H1 (cell line): ENCODE results near the gene FBXO11.

Experiments
- BRCA1 ChIP-seq: IDR thresholded peaks from 2 replicates; pipeline ENCODE4 v1.6.1; 2012; ENCODE audit warnings: low read depth, low read length, improper control_type of control experiment
- EP300 ChIP-seq, 2 experiments: IDR thresholded peaks; 1 replicate in 1 of 2; 2 replicates in 1 of 2; pipeline ENCODE4 v1.6.1; 2011 to 2012; ENCODE audit warnings: low read depth in 2 of 2, low read length in 2 of 2, mild to moderate bottlenecking in 2 of 2, borderline replicate concordance in 1 of 2, inconsistent platforms in 1 of 2, moderate library complexity in 1 of 2
- JUND ChIP-seq: IDR thresholded peaks from 2 replicates; pipeline ENCODE4 v1.6.1; 2011; ENCODE audit warnings: mild to moderate bottlenecking, improper control_type of control experiment, low read length
- SIN3A ChIP-seq, 2 experiments: IDR thresholded peaks in 1 of 2; conservative IDR thresholded peaks in 1 of 2; 2 replicates each; pipeline ENCODE4 v1.6.1; 2011 to 2012; ENCODE audit warnings: low read length in 2 of 2, improper control_type of control experiment in 1 of 2, low read depth in 1 of 2, mild to moderate bottlenecking in 1 of 2
- SUZ12 ChIP-seq: fragments of 200-600 bp; sonication (generic); IDR thresholded peaks from 2 replicates; pipeline ENCODE4 v1.6.1; 2012; ENCODE audit warnings: mild to moderate bottlenecking, inconsistent platforms, low read length, moderate library complexity, mixed read lengths
- TF ChIP-seq, protein P1 (sequence below), 3 experiments: IDR thresholded peaks; 1 replicate in 2 of 3; 2 replicates in 1 of 3; pipeline versions ENCODE4 v1.5.1 to v1.6.1; 2011; ENCODE audit warnings: low read length in 3 of 3, mild to moderate bottlenecking in 3 of 3, inconsistent platforms in 2 of 3, low read depth in 1 of 3, moderate library complexity in 1 of 3; ENCODE audit not compliant: insufficient read depth in 1 of 3; ENCODE audit errors: control extremely low read depth in 1 of 3
- TF ChIP-seq, protein P2 (sequence below): IDR thresholded peaks from 2 replicates; pipeline ENCODE4 v1.6.1; 2012; ENCODE audit warnings: inconsistent platforms

DNA sequence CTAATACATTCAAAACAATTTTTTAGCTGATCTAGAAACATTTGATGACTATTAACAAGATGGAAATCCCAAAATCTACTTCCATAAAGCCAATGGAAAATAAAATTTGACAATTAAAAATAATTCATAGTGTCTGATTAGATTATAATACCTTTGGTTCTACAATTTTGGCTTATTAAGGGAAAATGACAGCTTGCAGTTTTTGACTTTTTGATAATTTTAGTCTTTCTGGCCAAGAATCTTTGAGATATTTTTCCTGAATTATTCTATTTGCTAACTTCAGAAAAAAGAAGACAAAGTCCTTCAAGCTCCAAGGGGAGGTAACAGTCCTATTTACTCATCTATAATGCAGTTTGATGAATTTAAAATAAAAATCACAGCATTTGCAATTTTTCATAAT, 83.8 kb downstream of the FBXO11 start:
- TF ChIP-seq, protein P1, sequence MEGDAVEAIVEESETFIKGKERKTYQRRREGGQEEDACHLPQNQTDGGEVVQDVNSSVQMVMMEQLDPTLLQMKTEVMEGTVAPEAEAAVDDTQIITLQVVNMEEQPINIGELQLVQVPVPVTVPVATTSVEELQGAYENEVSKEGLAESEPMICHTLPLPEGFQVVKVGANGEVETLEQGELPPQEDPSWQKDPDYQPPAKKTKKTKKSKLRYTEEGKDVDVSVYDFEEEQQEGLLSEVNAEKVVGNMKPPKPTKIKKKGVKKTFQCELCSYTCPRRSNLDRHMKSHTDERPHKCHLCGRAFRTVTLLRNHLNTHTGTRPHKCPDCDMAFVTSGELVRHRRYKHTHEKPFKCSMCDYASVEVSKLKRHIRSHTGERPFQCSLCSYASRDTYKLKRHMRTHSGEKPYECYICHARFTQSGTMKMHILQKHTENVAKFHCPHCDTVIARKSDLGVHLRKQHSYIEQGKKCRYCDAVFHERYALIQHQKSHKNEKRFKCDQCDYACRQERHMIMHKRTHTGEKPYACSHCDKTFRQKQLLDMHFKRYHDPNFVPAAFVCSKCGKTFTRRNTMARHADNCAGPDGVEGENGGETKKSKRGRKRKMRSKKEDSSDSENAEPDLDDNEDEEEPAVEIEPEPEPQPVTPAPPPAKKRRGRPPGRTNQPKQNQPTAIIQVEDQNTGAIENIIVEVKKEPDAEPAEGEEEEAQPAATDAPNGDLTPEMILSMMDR (IDR thresholded peaks at IDR 0.05; ENCODE audit: control extremely low read depth in 1 of 3, insufficient read depth in 1 of 3, low read depth in 1 of 3, low read length in 3 of 3): no peak
- TF ChIP-seq, protein P2, sequence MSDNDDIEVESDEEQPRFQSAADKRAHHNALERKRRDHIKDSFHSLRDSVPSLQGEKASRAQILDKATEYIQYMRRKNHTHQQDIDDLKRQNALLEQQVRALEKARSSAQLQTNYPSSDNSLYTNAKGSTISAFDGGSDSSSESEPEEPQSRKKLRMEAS: no peak
- no peak for TF ChIP-seq SUZ12
- no peak for TF ChIP-seq JUND
- no peak for TF ChIP-seq SIN3A (conservative IDR thresholded peaks at IDR 0.05 in 1 of 2, IDR thresholded peaks at IDR 0.05 in 1 of 2; ENCODE audit: low read depth in 1 of 2, low read length in 2 of 2)
- TF ChIP-seq EP300 (IDR thresholded peaks at IDR 0.05; ENCODE audit: borderline replicate concordance in 1 of 2, low read depth in 2 of 2, low read length in 2 of 2): no peak
- TF ChIP-seq BRCA1: no peak
